ENCODE data around the gene ACAP3.

DNA sequence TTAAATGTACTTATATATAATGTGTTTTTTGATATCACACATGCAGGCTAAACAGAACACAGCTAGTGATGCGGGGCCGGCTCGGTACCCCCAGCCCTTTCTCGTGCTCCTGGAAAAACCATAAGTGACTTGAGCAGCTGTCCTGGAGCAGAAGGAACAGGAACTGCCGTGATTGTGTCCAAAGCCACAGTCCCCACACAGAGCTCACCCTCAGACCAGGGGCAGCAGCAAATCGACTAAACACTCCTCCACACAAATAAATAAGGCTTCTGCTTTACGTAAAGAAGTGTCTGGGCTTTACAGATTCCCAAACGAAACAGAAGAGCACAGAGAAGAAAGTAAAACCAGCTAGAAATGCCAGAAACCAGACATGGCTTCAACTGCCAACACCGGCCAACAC lies 43.7 kb downstream of the ACAP3 start:
- no peak for TF ChIP-seq EZH2 (IDR thresholded peaks at IDR 0.05; ENCODE audit: borderline replicate concordance, low read depth, low read length, poor library complexity, severe bottlenecking)
- TF ChIP-seq, protein P1, sequence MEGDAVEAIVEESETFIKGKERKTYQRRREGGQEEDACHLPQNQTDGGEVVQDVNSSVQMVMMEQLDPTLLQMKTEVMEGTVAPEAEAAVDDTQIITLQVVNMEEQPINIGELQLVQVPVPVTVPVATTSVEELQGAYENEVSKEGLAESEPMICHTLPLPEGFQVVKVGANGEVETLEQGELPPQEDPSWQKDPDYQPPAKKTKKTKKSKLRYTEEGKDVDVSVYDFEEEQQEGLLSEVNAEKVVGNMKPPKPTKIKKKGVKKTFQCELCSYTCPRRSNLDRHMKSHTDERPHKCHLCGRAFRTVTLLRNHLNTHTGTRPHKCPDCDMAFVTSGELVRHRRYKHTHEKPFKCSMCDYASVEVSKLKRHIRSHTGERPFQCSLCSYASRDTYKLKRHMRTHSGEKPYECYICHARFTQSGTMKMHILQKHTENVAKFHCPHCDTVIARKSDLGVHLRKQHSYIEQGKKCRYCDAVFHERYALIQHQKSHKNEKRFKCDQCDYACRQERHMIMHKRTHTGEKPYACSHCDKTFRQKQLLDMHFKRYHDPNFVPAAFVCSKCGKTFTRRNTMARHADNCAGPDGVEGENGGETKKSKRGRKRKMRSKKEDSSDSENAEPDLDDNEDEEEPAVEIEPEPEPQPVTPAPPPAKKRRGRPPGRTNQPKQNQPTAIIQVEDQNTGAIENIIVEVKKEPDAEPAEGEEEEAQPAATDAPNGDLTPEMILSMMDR (conservative IDR thresholded peaks at IDR 0.05; ENCODE audit: low read depth, low read length): no peak
